HepG2 (cell line): ENCODE data around the gene RELB.

Experiments used
- FOXK2 ChIP-seq: fragments of 450-650 bp; IDR thresholded peaks from 2 replicates; pipeline ENCODE4 v1.6.1; 2016
- STAT5B ChIP-seq: sonication (generic); formaldehyde crosslinking; IDR thresholded peaks from 2 replicates; pipeline ENCODE4 v1.4.0; 2020; ENCODE audit warnings: missing genetic modification reagents
- TF ChIP-seq, protein P1 (sequence below): sonication (generic); formaldehyde crosslinking; IDR thresholded peaks from 2 replicates; pipeline ENCODE4 v1.4.0; 2020; ENCODE audit warnings: missing genetic modification reagents, mild to moderate bottlenecking, borderline replicate concordance
- TF ChIP-seq, protein P2 (sequence below): sonication (generic); formaldehyde crosslinking; IDR thresholded peaks from 2 replicates; pipeline ENCODE4 v1.4.0; 2020; ENCODE audit warnings: missing genetic modification reagents

DNA sequence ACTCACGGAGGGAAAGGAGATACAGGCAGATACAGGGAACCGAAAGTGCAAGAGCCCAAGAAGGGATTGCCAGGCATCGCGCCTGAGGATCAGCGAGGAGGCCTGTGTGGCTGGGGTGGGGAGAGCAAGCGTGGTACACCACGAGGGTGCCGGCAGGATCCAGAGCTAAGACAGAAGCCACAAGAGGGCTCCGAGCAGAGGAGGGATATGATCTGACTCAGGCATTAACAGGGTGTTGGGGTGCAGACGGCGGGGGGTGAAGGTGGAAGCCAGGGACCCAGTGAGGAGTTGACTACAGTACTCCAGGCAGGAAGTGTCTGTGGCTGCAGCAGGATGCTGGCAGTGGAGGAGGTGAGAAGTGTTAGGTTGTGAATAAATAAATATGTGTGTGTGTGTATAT, 86.3 kb downstream of the RELB start:
- TF ChIP-seq, protein P1, sequence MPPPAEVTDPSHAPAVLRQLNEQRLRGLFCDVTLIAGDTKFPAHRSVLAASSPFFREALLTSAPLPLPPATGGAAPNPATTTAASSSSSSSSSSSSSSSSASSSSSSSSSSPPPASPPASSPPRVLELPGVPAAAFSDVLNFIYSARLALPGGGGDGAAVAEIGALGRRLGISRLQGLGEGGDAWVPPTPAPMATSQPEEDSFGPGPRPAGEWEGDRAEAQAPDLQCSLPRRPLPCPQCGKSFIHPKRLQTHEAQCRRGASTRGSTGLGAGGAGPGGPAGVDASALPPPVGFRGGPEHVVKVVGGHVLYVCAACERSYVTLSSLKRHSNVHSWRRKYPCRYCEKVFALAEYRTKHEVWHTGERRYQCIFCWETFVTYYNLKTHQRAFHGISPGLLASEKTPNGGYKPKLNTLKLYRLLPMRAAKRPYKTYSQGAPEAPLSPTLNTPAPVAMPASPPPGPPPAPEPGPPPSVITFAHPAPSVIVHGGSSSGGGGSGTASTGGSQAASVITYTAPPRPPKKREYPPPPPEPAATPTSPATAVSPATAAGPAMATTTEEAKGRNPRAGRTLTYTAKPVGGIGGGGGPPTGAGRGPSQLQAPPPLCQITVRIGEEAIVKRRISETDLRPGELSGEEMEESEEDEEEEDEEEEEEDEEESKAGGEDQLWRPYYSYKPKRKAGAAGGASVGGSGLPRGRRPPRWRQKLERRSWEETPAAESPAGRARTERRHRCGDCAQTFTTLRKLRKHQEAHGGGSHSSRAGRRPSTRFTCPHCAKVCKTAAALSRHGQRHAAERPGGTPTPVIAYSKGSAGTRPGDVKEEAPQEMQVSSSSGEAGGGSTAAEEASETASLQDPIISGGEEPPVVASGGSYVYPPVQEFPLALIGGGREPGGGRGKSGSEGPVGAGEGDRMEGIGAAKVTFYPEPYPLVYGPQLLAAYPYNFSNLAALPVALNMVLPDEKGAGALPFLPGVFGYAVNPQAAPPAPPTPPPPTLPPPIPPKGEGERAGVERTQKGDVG, result no peak
- TF ChIP-seq FOXK2 (no peak), STAT5B (no peak)
- TF ChIP-seq, protein P2, sequence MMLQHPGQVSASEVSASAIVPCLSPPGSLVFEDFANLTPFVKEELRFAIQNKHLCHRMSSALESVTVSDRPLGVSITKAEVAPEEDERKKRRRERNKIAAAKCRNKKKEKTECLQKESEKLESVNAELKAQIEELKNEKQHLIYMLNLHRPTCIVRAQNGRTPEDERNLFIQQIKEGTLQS (CRISPR knock-in tag), result no peak
